ENCODE measurements around the gene IL6ST.
A peak's percentile ranks its signal among the peaks of the same experiment; 100 is the strongest.
"Not testable (repeated sequence)": the region's sequence is repeated elsewhere in the genome, so short reads cannot be mapped to it uniquely, and the experiment has no call there.

Gene IL6ST

DNA sequence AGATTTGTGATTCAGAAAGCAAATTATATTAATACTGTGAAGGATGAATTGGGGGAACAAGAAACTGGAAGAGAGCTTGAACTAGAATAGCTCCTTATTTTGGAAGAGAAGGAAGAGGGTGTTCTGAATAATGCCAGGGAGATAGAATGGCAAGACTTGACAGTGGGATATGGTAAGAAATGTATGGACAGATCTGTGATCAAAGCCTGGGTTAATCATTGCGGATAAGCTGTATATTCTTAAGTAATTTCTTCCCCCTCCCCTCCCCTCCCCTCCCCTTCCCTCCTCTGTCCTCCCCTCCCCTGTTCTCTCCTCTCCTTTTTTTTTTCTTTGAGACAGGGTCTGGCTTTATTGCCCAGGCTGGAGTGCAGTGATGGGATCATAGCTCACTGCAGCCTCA is 10.1 kb upstream of the IL6ST start:
- DNase-seq (ENCODE audit: low spot score) = no peak

DNA sequence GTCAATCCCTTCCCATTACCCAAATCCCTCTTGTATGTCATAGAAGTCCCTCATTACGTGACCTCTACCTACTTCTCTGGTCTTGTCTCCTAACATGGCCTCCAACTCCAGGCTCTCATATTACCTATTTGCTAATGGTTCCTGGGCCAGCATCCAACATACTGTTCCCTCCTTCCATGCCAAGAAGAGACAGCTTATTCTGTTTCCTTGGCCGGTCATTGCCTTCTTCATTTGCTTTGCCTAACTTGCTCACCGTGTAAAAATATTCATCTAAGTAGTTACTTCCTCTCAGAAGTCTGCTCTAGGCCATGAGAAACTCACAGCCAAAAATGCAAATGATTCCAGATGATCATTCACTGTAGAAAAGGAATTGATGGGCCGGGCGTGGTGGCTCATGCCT is 8.9 kb upstream of the IL6ST start:
- DNase-seq (ENCODE audit: low spot score) = no peak

- DNase-seq (ENCODE audit: low spot score) = no peak
Observed at GRCh38 chr5:56003179-56003578, 8.4 kb upstream of the IL6ST start.

DNA sequence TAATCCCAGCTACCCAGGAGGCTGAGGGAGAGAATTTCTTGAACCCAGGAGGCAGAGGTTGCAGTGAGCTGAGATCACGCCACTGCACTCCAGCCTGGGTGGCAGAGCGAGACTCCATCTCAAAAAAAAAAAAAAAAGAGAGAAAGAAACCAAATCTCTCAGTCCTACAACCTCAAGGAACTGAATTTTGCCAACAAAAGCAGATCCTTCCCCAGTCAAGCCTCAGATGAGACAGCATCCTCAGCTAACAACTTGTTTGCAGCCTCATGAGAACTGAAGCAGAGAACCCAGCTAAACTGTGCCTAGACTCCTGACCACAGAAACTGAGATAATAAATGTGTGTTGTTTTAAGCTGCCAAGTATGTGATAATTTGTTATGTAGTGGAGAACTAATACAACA is 7.5 kb upstream of the IL6ST start:
- no peak for DNase-seq (ENCODE audit: low spot score)

- not testable (repeated sequence) for DNase-seq (ENCODE audit: low spot score)
Observed at GRCh38 chr5:56000221-56000620, 5.5 kb upstream of the IL6ST start.

GRCh38 chr5:55998966-55999365 is 4.2 kb upstream of the IL6ST start:
- no peak for DNase-seq (ENCODE audit: low spot score)

DNA sequence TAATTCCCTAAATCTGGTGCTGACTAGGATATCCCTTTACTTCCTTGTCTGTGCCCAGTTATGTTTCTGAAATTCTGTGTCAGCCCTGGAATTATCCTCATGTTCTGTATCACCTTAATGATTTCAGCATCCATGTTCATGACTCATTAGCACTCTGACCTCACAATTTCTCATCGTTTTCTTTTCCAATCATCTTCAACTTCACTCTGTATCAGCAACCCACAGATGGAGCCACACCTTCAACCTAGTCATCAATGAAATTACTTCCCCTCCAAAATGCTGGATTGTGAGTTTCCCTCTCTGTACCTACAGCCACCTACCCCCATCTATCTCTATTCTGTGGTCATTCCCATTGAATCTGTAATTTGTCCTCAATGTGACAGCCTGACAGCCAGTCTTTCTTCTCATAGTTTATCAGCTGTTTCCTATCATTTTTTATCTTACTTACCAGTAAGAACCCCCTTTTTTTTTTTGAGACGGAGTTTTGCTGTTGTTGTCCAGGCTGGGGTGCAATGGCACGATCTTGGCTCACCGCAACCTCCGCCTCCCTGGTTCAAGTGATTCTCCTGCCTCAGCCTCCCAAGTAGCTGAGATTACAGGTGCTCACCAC is 3.1 kb upstream of the IL6ST start:
- no peak for DNase-seq (ENCODE audit: low spot score)

DNA sequence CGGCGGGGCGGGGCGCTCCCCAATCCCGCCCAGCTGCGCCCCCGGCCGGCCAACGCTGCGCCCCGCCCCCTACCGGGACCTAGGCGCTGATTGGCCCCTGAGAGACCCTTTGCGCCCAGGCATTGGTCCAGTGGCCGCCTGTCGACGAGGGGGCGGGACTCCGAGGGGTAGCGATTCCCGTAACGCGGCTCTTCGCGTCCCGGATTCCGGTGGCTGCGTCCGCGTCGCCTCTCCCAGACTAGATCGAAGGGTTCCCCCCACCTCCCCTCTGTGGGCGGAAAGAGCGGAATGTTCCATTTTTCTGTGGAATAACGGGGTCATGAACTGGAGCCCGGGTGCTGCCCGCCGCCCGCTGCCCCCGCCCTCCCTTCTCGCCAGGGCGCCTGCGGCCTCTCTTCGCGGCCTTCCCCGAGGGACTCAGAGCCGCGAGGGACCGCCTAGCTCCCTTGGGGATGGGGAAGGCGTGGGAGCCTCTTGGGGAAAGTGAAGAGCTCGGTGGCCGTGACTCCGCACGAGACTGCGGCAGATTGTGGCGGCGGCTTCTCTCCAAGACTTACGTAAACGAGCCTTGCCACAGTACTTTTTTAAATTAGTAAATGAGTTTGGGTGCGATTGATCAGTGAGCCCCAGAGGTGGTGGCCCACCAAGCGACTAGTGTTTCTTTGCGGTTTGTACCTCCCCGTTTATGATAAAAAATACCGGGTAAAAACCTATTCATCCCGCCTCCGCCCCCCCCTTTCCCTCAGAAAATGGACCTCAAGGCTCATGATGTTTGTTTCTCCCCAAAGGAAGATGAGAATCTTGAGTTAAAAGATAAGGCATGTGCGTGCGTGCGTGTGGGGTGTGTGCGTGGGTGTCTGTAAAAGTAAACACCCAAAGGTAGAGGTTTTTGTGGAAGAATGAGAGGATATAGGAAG is 493 bp upstream of the IL6ST start:
- DNase-seq (ENCODE audit: low spot score) = peak; percentile 88

- peak; percentile 34 for DNase-seq (ENCODE audit: low spot score)
Observed at GRCh38 chr5:55993731-55994494, 850 bp downstream of the IL6ST start.

GRCh38 chr5:55993013-55993412 is 1.8 kb downstream of the IL6ST start:
- DNase-seq (ENCODE audit: low spot score) = no peak

- DNase-seq (ENCODE audit: low spot score) = peak; percentile 4
Observed at GRCh38 chr5:55991768-55992486, 2.8 kb downstream of the IL6ST start.

GRCh38 chr5:55990895-55991294 is 3.9 kb downstream of the IL6ST start:
- DNase-seq (ENCODE audit: low spot score) = not testable (repeated sequence)

DNA sequence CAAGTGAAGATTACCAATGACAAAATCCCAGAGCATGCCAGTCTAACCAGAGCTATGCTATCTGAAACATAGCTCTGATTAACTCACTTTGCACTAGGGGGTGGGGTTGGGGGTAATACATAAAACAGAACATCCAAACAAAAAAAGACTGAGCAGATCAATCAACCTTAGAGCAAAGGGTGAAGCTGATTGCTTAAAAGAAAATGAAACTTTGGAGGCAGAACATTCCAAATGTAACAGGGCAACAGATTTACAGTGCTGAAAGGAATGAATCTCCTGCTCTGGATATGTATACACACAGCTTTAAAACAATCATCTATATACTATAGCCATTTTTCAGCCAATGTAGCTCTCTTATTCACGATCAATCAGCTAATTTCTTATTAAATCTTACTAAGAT is 4.9 kb downstream of the IL6ST start:
- DNase-seq (ENCODE audit: low spot score) = no peak

GRCh38 chr5:55988979-55989638 is 5.7 kb downstream of the IL6ST start:
- no peak for DNase-seq (ENCODE audit: low spot score)

GRCh38 chr5:55988428-55988827 is 6.3 kb downstream of the IL6ST start:
- DNase-seq (ENCODE audit: low spot score) = not testable (repeated sequence)

DNA sequence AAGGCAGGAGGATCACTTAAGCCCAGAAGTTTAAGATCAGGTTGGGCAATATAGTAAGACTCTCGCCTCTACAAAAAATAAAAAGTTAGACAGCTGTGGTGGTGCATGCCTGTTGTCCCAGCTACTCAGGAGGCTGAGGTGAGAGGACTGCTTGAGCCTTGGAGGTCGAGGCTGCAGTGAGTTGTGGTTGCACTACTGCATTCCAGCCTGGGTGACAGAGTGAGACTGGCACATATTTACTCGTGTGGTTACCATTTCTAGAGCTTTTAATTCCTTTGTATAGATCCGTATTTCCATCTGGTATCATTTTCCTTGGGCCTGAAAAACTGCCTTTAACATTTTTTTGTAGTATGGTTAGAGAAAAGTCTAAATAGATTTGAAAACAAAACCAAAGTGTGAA is 7.8 kb downstream of the IL6ST start:
- no peak for DNase-seq (ENCODE audit: low spot score)

DNA sequence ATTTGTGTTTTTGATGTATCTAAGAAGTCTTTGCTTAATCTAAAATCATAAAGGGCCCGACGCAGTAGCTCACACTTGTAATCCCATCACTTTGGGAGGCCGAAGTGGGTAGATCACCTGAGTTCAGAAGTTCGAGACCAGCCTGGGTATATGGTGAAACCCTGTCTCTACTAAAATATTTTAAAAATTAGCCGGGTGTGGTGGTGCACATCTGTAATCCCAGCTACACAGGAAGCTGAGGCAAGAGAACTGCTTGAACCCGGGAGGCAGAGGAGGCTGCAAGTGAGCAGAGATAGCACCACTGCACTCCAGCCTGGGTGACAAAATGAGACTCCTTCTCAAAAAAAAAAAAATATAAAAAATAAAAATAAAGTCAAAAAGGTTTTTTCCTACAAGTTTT is 9.6 kb downstream of the IL6ST start:
- no peak for DNase-seq (ENCODE audit: low spot score)

DNA sequence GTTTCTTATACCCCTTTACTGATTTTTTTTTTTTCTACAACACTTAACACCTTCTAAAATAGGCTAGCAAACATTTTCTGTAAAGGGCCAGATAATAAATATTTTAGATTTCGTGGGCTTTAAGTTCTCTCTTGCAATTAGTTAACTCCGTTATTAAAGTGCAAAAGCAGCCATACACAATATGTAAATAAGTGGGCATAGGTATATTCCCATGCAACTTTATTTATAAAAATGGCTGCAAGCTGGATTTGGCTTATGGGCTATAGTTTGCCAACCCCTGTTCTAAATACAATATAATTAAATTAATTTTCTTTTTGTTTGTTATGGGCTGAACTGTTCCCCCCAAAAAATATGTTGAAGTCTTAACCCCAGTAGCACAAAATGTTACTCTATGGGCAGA is 10.8 kb downstream of the IL6ST start:
- no peak for DNase-seq (ENCODE audit: low spot score)

- DNase-seq (ENCODE audit: low spot score) = no peak
Observed at GRCh38 chr5:55982957-55983381, 11.8 kb downstream of the IL6ST start.

DNA sequence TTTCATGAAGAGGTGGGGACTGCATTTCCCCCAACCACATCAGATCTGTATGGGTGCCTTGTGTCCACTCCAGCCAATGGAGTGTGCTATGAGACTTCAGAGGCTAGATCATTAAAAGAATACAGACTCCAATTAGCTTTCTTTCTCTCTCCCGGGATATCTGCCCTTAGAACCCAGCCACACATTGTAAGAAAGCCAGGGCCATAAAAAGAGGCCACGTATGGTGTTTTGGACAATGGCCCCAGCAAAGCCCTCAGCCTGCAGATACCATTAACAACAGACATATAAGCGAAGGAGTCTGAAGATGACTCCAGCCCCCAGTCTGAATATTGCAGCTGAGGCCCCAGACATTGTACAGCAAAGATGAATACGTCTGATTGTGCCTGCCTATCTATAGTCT is 21.5 kb downstream of the IL6ST start:
- no peak for DNase-seq (ENCODE audit: low spot score)

DNA sequence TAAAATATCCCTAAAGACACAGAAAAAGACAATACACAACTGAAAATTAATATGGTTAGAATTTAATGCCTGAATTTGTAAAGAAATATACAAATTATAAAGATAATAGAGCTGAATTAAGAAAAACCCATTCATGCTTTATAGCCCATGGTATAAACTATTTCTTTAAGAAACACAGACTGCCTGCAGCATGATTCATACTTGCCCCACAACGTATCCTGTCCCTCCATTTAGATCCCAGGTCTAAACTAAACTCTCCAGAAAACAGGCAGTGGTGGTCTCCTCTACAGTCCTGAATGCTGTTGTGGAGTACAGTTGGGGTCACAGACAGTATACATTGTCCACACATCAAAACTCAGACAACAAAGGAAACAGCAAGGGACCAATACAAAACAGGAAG is 24.8 kb downstream of the IL6ST start:
- DNase-seq (ENCODE audit: low spot score) = no peak

DNA sequence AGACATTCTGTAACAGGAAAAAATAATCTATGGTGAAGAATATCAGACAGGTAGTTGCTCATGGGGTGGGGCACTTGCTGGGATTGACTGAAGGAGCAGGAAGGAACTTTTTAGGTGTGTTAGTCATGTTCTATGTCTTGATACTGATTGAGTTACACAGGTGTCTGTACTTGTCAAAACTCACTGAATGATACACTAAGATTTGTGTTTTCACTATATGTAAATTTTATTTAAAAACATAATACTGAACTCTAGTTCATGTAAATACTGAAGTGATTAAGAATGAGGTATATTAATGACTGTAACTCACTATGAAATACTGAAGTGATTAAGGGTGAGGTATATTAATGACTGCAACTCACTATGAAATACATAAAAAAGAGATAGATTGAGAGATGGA is 28.5 kb downstream of the IL6ST start:
- DNase-seq (ENCODE audit: low spot score) = no peak

Data from NAMALWA (cell line).